Stimulated activated CD4-positive, alpha-beta T cell treated with anti-CD3 and anti-CD28 coated beads, Interleukin-1b, Interleukin-23, amount 100 ng/mL, for 48 hours (primary cell): Measurements from ENCODE around the gene NID2.
A peak's percentile ranks its signal among the peaks of the same experiment; 100 is the strongest.

Experiments
- DNase-seq: peaks from one replicate; pipeline ENCODE4 v3.0.0-alpha.2; 2020

NID2 gene

GRCh38 chr14:51999084-51999483 lies 69.8 kb downstream of the NID2 start:
- DNase-seq: no peak

GRCh38 chr14:51998348-51998747 lies 70.5 kb downstream of the NID2 start:
- DNase-seq: no peak

- no peak for DNase-seq
These were observed 72.6 kb downstream of the NID2 start for GRCh38 chr14:51996148-51996746.

- no peak for DNase-seq
These were observed 75.5 kb downstream of the NID2 start for GRCh38 chr14:51993285-51993920.

GRCh38 chr14:51990488-51990887 lies 78.4 kb downstream of the NID2 start:
- no peak for DNase-seq

- peak; percentile 92 for DNase-seq
These were observed 79.3 kb downstream of the NID2 start, which contains the start of gene RTRAF for GRCh38 chr14:51989293-51990234. TSS of gene RTRAF (plus strand) at chr14:51989546. CDS start at chr14:51989640, 94 bp downstream.

- no peak for DNase-seq
These were observed 80.6 kb downstream of the NID2 start for GRCh38 chr14:51988221-51988620.

GRCh38 chr14:51981218-51981854 lies 87.5 kb downstream of the NID2 start:
- DNase-seq: no peak

GRCh38 chr14:51979088-51979709 lies 89.7 kb downstream of the NID2 start:
- DNase-seq: peak; percentile 78

GRCh38 chr14:51978681-51979085 lies 90.2 kb downstream of the NID2 start:
- no peak for DNase-seq

- no peak for DNase-seq
These were observed 91.8 kb downstream of the NID2 start for GRCh38 chr14:51977075-51977474.

GRCh38 chr14:51972566-51972965 lies 96.3 kb downstream of the NID2 start:
- DNase-seq: no peak

GRCh38 chr14:51969852-51970540 lies 98.9 kb downstream of the NID2 start:
- no peak for DNase-seq

GRCh38 chr14:51967521-51967920 lies 101.3 kb downstream of the NID2 start:
- no peak for DNase-seq

- DNase-seq: no peak
These were observed 105.6 kb downstream of the NID2 start for GRCh38 chr14:51963286-51963685.

GRCh38 chr14:51962711-51963110 lies 106.1 kb downstream of the NID2 start:
- DNase-seq: no peak

GRCh38 chr14:51960866-51961265 lies 108.0 kb downstream of the NID2 start:
- no peak for DNase-seq

- DNase-seq: no peak
These were observed 108.9 kb downstream of the NID2 start for GRCh38 chr14:51959928-51960327.

- no peak for DNase-seq
These were observed 110.9 kb downstream of the NID2 start for GRCh38 chr14:51957950-51958349.
